ENCODE measurements around the gene GPC2. TPM values are rescaled to one million over a fixed set of nuclear protein-coding genes. Genes with fewer than 3 reads are reported as not detected.

The GPC2 gene
- total and polyA plus RNA-seq, 7 donors = 0.41 to 5.3 (median 0.71) TPM; not detected in 2

- intact Hi-C loops (cut with DNase I) = no loop called here
- 50 to 57% methylated on average over 14 of the region's 14 CpGs for WGBS, 2 donors
- no peak for DNase-seq
Measured at GRCh38 chr7:100176096-100177044, 811 bp downstream of the GPC2 start.

GRCh38 chr7:100175296-100175935, 1.8 kb downstream of the GPC2 start:
- H3K27ac ChIP-seq = no peak overlapping the region
- H3K4me1 ChIP-seq = peaks cover 0 to 28% (median 21%) of the 10 kb centered on the region in 4 donors
- H3K36me3 ChIP-seq = no peaks in the 10 kb centered on the region
- intact Hi-C loops (cut with DNase I) = no loop called here
- no peaks in the 10 kb centered on the region for H3K9me3 ChIP-seq
- no peak for DNase-seq
- TF ChIP-seq POLR2A (IDR thresholded peaks at IDR 0.05) = no peak
- TF ChIP-seq EP300 (IDR thresholded peaks at IDR 0.05) = no peak
- no peak for TF ChIP-seq POLR2AphosphoS5 (IDR thresholded peaks at IDR 0.05)
- no peak for TF ChIP-seq CTCF (IDR thresholded peaks at IDR 0.05)
- peaks cover 0 to 18% (median 13%) of the 10 kb centered on the region in 3 donors for H3K27me3 ChIP-seq
- 94 to 97% methylated on average over 14 of the region's 14 CpGs for WGBS, 2 donors
- H3K4me3 ChIP-seq = no peak overlapping the region

More at GRCh38 chr7:100176096-100177044, 811 bp downstream of the GPC2 start:
- peak overlapping the region; percentile 51 to 71 (median 52) for H3K27ac ChIP-seq
- TF ChIP-seq POLR2AphosphoS5 (IDR thresholded peaks at IDR 0.05) (no peak), EP300 (IDR thresholded peaks at IDR 0.05) (no peak), CTCF (IDR thresholded peaks at IDR 0.05) (no peak), POLR2A (IDR thresholded peaks at IDR 0.05) (no peak)
- peaks cover 0 to 22% (median 17%) of the 10 kb centered on the region in 4 donors for H3K4me1 ChIP-seq
- H3K4me3 ChIP-seq = peak overlapping the region; percentile 17 to 50 (median 44)
- no peaks in the 10 kb centered on the region for H3K36me3 ChIP-seq
- no peaks in the 10 kb centered on the region for H3K9me3 ChIP-seq
- H3K27me3 ChIP-seq = peaks cover 0 to 11% (median 8%) of the 10 kb centered on the region in 3 donors

- 93 to 94% methylated on average over 5 of the region's 5 CpGs for WGBS, 2 donors
- Histone ChIP-seq H3K27me3 (peaks cover 0 to 21% (median 13%) of the 10 kb centered on the region in 3 donors), H3K27ac (no peak overlapping the region), H3K4me3 (no peak overlapping the region), H3K4me1 (peaks cover 0 to 29% (median 21%) of the 10 kb centered on the region in 4 donors), H3K9me3 (no peaks in the 10 kb centered on the region), H3K36me3 (no peaks in the 10 kb centered on the region)
- no peak for TF ChIP-seq POLR2AphosphoS5 (IDR thresholded peaks at IDR 0.05)
- TF ChIP-seq POLR2A (IDR thresholded peaks at IDR 0.05) = no peak
- TF ChIP-seq CTCF (IDR thresholded peaks at IDR 0.05) = no peak
- no peak for TF ChIP-seq EP300 (IDR thresholded peaks at IDR 0.05)
- no peak for DNase-seq
- intact Hi-C loops (cut with DNase I) = no loop called here
Measured at GRCh38 chr7:100174582-100174981, 2.6 kb downstream of the GPC2 start.

GRCh38 chr7:100173806-100174495, 3.2 kb downstream of the GPC2 start:
- peaks cover 0 to 35% (median 24%) of the 10 kb centered on the region in 4 donors for H3K4me1 ChIP-seq
- peaks cover 0 to 21% (median 13%) of the 10 kb centered on the region in 3 donors for H3K27me3 ChIP-seq
- intact Hi-C loops (cut with DNase I) = no loop called here
- no peak overlapping the region for H3K4me3 ChIP-seq
- TF ChIP-seq POLR2A (IDR thresholded peaks at IDR 0.05) (no peak), EP300 (IDR thresholded peaks at IDR 0.05) (no peak), POLR2AphosphoS5 (IDR thresholded peaks at IDR 0.05) (no peak), CTCF (IDR thresholded peaks at IDR 0.05) (no peak)
- H3K27ac ChIP-seq = no peak overlapping the region
- WGBS, 2 donors = 83 to 91% methylated on average over 11 of the region's 11 CpGs
- no peaks in the 10 kb centered on the region for H3K9me3 ChIP-seq
- H3K36me3 ChIP-seq = no peaks in the 10 kb centered on the region
- no peak for DNase-seq
